GM19025 (cell line): Measurements from ENCODE around the gene RPTOR.
"Not testable (repeated sequence)": the region's sequence is repeated elsewhere in the genome, so short reads cannot be mapped to it uniquely, and the experiment has no call there.

Experiments used
- ATAC-seq: cut with Tn5 transposase; IDR thresholded peaks from one replicate; pipeline ENCODE4 v1.9.1; 2021; ENCODE audit warnings: mild to moderate bottlenecking, low read depth, moderate library complexity; ENCODE audit not compliant: unreplicated experiment

RPTOR gene

DNA sequence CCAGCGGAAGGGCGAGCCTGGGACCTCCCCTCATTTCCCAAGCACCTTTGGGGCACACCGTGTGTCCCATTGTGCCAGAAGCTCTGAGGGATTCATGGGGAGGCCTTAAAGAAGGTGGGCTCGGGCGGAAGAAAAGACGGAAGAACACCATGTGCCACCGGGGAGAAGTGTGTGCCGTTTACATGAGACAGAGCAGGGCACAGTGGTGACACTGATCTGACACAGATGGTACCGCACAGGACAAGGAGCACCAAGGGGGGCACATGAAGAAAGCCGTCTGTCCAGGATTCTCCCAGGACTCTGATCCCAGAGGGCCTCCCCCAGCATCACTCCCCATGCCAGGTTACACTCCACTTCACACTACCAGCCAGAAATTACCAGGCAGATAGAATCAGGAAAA, 318.3 kb downstream of the RPTOR start:
- ATAC-seq, result no peak

DNA sequence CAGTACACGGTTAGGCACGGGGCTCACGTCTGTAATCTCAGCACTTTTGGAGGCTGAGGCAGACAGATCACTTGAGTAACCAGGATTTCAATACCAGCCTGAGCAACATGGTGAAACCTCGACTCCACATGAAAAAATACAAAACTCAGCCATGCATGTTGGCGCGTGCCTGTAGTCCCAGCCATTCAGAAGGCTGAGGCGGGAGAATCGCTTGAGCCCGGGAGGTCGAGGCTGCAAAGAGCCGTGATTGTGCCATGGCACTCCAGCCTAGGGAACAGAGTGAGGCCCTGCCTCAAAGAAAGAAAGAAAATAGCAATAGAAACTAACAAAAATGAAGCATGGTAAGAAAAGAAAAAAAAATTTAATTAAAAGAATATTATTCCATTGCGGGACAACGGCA, 319.0 kb downstream of the RPTOR start:
- ATAC-seq, result no peak

DNA sequence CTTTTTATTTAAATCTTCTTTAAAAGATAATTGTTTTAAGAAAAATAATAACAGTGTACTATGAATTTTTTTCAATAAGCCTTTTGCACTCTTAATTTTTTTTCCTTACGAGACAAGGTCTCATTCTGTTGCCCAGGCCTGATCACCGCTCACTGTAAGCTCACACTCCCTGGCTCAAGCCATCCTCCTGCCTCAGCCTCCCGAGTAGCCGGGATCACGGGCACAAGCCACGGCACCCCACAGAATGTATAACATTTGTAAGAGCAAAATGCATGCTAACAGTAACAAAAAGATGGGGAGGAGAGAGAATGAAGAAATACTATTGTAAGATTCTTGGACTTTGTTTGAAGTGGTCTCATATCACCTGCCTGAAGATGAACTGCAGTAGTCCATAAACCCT, 320.1 kb downstream of the RPTOR start:
- ATAC-seq, result no peak

DNA sequence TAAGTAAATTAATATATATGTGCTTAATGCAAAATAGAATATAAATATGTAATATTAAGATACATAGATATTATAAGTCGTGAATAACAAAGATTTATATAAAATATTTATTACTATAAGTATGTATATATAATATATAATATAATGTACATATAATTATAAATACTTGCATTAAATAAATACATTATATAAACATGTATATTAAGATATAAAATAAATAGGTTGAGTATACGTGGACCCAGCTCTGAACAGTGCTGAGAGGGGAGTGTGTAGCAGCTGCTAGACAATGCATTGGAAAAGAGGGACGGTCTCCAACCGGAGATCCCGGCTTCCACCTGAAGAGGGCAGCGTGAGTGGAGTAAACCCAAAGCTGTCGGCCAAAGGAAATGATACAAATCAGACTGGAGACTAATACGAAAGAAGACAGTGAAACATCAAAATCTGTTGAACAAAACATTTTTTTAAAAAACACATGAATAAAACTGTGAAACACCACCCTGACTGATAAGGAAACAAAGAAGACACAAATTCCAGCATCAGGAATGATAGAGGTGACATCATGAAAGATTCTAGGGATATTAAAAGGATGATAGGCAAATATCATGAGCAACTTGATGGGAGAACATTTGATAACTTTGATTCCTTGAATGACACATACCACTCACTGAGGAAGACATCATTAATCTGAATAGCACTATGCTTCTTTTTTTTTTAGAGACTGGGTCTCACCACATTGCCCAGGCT, 321.6 kb downstream of the RPTOR start:
- ATAC-seq, result no peak

DNA sequence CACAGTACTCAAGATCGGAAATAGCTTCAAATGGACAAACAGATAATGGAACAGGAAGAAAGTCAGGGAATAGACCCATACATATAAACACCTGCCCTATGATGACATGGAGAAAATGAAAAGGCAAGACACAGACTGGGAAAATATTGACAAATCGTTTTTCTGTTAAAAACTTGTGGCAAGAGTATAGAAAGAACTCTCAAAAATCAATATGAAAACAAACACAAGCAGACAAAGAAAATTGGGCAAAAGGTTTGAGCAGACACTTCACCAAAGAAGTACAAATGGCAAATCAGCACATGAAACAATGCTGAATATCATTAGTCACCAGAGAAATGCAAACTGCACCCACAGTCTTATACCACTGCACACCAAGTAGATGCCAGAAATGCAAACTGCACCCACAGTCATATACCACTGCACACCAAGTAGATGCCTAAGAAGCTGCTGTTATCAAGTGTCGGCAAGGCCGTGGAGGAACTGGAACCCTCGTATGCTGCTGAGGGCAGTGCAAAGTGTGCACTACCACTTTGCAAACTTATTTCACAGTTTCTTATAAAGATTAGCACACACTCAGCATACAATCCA, 323.5 kb downstream of the RPTOR start:
- no peak for ATAC-seq

DNA sequence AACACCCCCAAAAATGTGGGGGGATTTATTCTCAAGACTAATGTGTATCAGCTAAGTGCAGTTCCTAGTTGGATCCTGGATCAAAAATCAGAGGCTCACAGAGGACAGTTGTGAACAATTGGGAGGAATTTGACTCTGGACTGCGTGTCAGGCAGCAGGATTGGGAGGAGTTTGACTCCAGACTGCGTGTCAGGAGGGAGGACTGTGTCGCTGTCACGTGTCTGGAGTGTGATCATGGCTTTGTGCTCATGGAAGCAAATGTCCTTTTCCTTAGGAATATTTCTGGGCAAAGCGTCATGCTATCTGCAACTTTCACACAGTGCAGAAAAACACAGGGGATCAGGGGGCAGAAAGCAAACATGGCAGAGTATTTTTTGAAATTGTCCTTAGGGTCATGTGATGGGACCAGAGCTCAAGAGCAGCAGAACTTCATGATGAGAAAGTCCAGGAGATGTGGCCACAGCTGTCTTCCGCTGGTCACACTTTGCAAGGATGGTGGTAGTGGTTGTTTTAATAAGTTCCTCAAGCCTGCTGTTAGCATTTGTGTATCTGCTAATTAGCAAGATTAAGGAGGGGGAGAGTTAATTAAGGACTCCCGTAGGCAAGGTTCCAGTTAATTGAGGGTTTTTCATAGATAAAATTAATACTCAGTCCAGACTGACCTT, 325.0 kb downstream of the RPTOR start:
- ATAC-seq, result no peak

DNA sequence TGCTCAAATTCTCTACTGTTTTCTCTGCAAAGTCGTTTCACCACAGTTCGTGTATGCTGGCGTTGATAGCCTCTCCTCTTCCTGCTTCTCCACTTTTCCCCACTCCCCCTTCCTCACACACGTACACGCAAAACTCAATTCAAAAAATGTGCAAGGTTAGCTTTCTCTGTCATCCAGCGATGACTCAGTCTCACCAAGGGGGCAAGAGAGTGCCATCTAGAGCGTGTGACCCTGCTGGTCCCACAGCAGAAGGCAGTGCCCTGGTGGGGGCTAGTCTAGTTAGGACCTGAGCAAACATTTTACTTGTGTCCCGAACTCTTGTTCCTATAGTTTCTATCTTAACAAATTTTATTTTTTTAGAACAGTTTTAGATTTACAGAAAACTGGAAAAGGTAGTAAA, 325.8 kb downstream of the RPTOR start:
- no peak for ATAC-seq

DNA sequence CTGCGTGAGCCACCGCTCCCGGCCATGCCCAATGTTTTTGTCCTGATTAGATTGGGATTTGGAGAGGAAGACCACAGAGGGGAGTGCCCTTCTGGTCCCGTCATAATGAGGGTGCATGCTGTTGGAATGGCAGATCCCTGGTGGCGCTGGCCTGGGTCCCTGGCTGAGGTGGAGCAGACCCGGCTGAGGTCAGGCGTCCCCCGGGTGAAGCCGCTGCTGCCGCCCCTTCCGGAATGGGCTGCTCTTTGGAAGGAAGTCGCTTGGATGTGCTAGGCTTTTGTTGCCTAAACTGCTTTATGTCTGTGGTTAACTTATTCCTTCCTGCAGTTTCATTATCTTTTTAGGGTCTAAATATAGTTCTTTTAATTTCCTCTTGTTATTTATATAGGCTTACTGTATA, 326.7 kb downstream of the RPTOR start:
- no peak for ATAC-seq

DNA sequence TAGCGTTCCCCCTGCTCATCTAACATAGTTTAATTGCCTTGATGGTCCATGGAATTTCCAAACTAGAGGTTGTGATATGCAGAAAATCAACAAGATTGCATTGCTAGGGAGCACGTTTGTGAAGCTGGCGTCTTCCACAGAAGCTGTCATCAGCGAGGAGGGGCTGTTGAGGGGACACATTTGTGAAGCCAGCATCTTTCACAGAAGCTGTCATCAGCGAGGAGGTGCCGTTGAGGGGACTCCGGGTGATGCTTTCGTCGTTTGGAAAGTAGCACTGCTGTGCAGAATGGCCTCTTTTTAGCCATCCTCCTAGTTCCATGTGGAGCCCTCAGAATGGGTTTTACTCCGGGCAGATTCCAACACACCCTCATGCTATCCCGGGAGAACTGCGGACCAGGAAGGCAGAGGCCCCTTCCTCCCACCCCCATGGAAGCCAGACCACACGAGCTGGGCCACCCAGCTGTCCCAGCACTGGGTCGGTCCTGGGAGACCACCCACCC, 327.4 kb downstream of the RPTOR start:
- ATAC-seq, result no peak

DNA sequence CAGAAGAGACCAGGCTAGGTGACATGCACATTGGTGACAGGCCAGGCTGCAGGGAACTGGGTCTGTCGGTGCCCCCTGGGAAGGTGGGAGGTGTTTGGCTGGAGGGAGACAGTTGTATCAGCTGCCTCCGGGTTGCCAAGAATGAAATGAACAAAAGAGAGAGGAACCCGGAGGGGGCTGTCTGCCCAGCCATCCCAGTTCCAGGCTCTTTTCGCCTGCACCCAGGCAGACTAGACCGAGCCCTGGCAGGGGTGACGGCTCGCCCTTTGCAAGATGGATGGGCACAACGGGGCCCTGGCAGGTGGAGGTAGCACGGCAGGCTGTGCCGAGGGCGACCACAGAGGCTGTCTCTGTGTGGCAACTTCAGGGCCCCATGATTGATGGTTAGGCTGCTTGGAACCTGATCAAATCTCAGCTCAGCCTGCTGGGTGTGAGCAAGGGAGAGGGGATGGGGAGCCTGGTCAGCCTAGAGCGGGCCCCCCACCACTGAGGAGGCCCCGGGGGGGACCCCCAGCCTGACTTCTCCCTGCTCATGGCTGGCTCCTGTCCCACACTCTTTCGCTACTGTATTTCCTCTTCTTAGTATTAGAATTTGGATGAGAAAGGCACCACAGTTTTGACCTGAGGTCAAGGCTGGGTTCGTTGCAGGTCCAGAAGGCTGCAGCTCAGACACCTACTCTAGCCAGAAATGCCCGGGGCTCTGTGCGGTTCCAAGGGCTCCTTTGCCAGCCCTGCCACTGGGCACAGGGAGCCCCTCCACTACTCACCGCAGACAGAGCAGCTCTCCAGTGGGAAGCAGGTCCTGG, 328.1 kb downstream of the RPTOR start:
- no peak for ATAC-seq

DNA sequence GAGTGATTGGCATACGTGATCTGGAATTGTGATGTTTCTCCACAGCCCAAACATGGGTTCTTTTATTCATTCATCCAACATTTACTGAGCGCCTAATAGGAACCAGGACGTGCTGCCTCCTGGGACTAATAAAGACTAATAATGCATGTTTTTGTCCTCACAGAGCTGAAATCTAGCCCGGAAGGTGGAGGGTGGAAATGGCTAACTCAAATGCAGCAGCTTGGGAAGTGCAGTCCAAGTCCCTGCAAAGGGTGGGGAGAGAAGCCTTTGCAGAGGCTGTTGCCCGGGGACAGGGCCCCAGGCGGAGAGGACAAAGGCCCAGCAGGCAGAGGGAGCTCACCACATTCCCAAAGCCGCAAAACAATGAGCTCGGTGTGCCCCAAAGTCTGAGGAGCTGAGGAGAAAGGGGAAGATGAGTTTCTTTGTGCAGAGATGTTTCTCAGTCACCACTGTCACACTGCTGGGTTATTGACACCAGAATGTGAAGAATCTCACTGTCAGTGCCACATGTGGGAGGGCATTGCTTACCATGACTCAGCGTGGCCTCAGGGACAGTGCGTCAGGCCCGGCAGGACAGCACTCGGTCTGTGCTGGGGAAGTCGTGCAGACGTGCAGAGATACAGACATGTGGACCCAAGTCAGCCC, 328.8 kb downstream of the RPTOR start:
- ATAC-seq, result no peak

DNA sequence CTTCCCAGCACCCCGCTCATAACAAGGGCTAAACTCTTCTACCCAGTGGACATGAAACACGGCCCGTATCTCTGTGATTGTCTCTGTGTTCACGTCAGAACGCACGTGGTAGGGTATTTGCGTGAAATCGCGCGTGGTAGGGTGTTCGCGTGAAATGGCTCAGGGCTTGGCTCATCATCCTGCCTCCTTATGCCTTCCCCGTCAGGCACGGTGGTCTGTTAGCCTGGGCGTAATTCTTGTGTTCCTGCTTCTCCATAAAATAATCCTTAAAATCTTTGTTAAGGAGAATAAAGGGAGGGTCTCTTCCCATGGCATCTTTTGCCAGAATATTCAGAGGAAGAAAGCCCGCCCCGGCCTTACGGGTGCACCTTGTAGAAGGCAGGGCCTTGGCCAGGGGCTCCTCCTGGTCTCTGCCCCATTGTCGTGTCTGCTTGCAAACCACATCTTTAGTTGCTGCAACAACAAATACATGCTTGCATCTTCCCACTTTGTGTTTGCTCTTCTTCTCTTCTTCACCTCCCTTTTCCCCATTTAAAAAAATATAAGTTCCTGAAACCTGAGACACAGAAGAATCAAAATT, 330.3 kb downstream of the RPTOR start:
- ATAC-seq, result no peak

DNA sequence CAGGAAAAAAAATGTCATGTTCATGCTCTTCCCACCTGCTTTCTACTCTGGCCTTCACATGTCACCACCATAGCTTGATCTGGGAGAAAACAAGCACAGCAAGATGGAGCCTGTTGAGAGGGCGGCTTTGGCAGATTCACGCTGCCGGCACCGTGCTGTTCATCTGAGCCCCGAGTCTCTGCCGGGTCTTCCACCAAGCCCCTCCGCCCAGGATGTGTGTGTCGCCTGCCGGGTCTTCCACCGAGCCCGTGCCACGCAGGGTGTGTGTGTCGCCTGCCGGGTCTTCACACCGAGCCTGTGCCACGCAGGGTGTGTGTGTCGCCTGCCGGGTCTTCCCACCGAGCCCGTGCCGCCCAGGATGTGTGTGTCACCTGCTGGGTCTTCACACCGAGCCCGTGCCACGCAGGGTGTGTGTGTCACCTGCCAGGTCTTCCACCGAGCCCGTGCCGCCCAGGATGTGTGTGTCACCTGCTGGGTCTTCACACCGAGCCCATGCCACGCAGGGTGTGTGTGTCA, 330.9 kb downstream of the RPTOR start:
- not testable (repeated sequence) for ATAC-seq

DNA sequence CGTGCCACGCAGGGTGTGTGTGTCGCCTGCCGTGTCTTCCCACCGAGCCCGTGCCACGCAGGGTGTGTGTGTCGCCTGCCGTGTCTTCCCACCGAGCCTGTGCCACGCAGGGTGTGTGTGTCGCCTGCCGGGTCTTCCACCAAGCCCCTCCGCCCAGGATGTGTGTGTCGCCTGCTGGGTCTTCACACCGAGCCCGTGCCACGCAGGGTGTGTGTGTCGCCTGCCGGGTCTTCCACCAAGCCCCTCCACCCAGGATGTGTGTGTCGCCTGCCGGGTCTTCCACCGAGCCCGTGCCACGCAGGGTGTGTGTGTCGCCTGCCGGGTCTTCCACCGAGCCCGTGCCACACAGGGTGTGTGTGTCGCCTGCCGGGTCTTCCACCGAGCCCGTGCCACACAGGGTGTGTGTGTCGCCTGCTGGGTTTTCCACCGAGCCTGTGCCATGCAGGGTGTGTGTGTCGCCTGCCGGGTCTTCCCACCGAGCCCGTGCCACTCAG, 331.9 kb downstream of the RPTOR start:
- not testable (repeated sequence) for ATAC-seq

DNA sequence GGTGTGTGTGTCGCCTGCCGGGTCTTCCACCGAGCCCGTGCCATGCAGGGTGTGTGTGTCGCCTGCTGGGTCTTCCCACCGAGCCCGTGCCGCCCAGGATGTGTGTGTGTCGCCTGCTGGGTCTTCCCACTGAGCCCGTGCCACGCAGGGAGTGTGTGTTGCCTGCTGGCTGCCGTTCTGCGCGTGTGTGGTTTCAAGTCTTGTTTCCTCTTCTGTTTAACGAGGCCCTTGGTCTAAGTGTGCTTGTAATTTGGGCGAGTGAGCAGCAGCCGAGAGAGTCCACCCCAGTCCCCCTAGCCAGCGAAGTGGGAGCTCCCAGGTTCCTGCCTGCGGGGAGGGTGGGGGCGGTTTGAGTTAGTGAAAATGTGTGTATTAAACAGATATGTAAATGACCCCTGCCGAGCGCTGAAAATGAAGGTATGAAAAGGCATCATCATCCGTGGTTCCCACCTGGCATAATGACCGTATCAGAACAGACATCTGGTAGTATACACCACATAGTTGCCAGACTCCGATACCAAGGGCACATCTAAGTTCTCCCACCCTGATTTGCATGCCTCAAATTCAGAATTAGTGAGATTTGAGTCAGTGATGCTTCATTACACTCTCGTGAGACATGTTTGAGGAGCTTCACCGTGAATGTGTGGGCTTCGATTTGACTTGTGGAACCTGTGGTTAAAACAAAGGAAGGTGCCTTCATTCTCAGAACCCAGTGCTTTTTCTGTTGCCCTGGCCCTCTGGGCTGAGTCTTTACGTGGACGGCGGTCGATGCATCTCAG, 332.5 kb downstream of the RPTOR start:
- ATAC-seq, result peak; percentile 66

DNA sequence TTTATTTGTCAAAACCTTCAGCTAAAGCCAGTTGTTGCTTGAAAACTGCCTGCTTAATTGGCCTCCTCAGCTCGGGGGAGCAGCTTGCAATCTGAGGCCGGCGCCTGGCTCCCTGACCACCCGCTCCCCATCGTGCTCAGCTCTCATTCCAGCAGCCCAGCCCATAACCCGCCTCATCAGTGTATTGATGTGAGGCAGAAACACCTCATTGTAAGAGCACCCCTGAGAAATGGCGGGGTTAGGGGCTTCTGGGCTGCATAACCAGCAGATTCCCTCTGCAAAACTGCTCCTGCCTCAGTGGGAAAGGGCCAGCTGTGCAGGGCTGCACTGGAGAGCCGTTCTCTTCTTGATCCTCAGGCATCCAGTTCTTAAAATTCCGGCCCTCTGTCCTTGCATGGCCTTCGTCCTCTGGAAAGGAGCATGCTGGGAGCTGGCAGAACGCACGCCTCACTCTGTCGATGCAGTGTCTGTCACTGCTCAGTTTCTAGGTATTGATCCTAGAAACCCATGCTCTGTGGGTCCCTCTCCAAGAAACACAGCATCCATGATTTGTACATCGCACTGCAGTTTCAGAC, 333.2 kb downstream of the RPTOR start:
- no peak for ATAC-seq

DNA sequence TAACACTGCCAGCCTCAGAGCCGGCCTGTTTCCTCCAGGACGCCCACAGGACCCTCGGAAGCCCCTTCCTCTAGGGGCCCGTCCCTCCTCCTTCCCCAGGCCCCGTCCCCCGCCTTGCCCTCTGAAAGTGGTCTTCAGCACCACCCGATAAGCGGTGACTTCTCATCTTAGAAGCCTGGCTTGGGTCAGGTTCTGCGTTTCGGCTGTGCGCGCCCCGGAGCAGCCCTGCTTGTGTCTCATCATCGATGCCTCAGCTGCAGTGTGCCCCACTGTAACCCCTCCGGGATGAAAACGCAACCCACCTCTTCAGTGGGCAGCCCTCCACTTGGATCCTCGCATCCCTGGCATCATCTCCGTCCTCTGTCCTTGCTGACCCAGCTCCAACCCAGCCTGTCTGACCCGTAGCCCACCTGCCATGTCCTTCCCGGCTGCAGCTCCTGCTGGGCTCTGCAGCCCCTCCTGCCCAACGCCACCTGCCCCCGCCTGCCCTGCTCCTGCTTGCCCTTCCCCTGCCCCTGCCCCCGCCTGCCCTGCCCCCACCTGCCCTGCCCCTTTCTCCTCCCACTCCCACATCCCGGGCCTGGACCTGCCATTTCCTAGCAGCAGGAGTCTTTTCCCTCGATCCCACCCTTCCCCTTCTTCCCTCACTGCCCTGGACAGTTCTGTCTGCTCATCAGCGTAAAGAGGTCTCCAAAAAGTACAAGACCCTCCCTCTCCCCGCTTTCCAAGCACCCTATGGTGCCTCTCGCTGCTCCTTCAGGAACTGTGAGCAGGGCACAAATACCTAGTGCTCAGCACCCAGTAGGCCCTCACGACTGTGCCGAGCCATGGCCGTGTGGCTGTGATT, 334.5 kb downstream of the RPTOR start:
- no peak for ATAC-seq
